Muscle of leg (tissue), 11 donors: Measurements from ENCODE around the gene HCRTR1. TPM values are rescaled to one million over a fixed set of nuclear protein-coding genes. Genes with fewer than 3 reads are reported as not detected.

Source experiments
- DNase-seq: peaks from one replicate; pipeline ENCODE4 v3.0.0; 2013
- H3K27ac ChIP-seq: one replicate; pipeline ENCODE4 v1.5.1; 2013; ENCODE audit warnings: mild to moderate bottlenecking, low read length, control low read depth
- H3K27me3 ChIP-seq: one replicate; pipeline ENCODE4 v1.6.1; 2013; ENCODE audit warnings: low read length; ENCODE audit not compliant: control insufficient read depth, insufficient read depth
- H3K36me3 ChIP-seq: one replicate; pipeline ENCODE4 v1.6.1; 2013; ENCODE audit warnings: low read length; ENCODE audit not compliant: control insufficient read depth, insufficient read depth
- H3K4me1 ChIP-seq: one replicate; pipeline ENCODE4 v1.6.1; 2013; ENCODE audit warnings: low read length; ENCODE audit not compliant: control insufficient read depth, insufficient read depth
- H3K4me3 ChIP-seq: one replicate; pipeline ENCODE4 v1.5.1; 2013; ENCODE audit warnings: low read length, control low read depth
- H3K9me3 ChIP-seq: replicated peaks from 2 replicates; pipeline ENCODE4 v1.6.1; 2013; ENCODE audit warnings: low read depth, low read length; ENCODE audit not compliant: control insufficient read depth
- WGBS: methylation state at CpG from one replicate; pipeline ENCODE4 v1.1.5; 2013; ENCODE audit warnings: missing lambda C conversion rate; ENCODE audit not compliant: insufficient coverage; 5-methylcytosine and 5-hydroxymethylcytosine counted together
- polyA plus RNA-seq, 8 donors: library from polyadenylated mRNA; unstranded; fragments of 120-200 nt; gene quantifications; one replicate each; pipeline versions ENCODE4 v1.2.1 to v1.2.3, GENCODE V29; 2013; ENCODE audit warnings: inconsistent platforms in 1 of 8, low replicate concordance in 1 of 8; ENCODE audit not compliant: insufficient read length in 8 of 8, insufficient read depth in 1 of 8
- total RNA-seq: library from RNA; stranded (reverse); fragments of 120-200 nt; gene quantifications from one replicate; pipeline ENCODE4 v1.2.4, GENCODE V29; 2013

The HCRTR1 gene
- total and polyA plus RNA-seq, 9 donors: 0.04 to 0.37 (median 0.16) TPM

DNA sequence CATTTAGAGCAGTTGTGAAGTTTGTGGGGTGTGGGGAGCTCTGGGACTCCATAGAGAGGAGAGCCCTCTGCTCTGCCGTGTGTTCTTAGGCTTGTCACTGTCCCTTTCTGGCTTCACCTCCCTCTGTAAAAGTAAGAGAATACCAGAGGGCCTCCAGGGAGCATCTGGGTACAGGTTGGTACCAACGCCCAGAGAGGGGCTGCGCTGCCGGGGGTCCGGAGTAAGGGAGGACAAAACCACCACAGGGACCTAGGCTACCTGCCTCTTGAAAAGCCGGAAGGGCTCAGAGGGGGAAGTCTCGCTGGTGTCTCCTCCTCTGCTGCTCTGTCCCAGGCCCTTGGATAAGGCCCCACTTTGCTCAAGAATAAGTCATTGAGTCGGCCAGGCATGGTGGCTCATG, 44.2 kb upstream of the HCRTR1 start:
- no peak overlapping the region for H3K4me3 ChIP-seq
- no peak overlapping the region for H3K27ac ChIP-seq
- H3K36me3 ChIP-seq: no peaks in the 10 kb centered on the region
- no peak for DNase-seq
- peaks cover 23% of the 10 kb centered on the region for H3K4me1 ChIP-seq
- H3K9me3 ChIP-seq: no peaks in the 10 kb centered on the region
- WGBS: 91% methylated on average over 6 of the region's 8 CpGs
- H3K27me3 ChIP-seq: peaks cover 26% of the 10 kb centered on the region

- Histone ChIP-seq H3K4me1 (peaks cover 32% of the 10 kb centered on the region), H3K4me3 (no peak overlapping the region), H3K27ac (no peak overlapping the region), H3K36me3 (no peaks in the 10 kb centered on the region), H3K9me3 (no peaks in the 10 kb centered on the region), H3K27me3 (peaks cover 21% of the 10 kb centered on the region)
- DNase-seq: no peak
- 38% methylated on average over 3 of the region's 10 CpGs for WGBS
These were observed 42.6 kb upstream of the HCRTR1 start for GRCh38 chr1:31574749-31575368.

GRCh38 chr1:31575369-31576140, 41.9 kb upstream of the HCRTR1 start:
- no peak for DNase-seq
- 77% methylated on average over 5 of the region's 11 CpGs for WGBS
- peaks cover 39% of the 10 kb centered on the region for H3K4me1 ChIP-seq

GRCh38 chr1:31576201-31576669, 41.3 kb upstream of the HCRTR1 start, which contains the start of gene TINAGL1:
TSS of gene TINAGL1 (plus strand) at chr1:31576515. CDS start at chr1:31577149, 634 bp downstream.
- H3K27ac ChIP-seq: peak within 1 kb of the TSS; percentile 15
- 4% methylated on average over 9 of the region's 25 CpGs for WGBS
- peak within 1 kb of the TSS; percentile 46 for H3K4me3 ChIP-seq
- H3K27me3 ChIP-seq: peaks cover 21% of the 10 kb centered on the region
- no peak for DNase-seq
- H3K4me1 ChIP-seq: peaks cover 40% of the 10 kb centered on the region
- no peaks in the 10 kb centered on the region for H3K9me3 ChIP-seq
- H3K36me3 ChIP-seq: no peaks in the 10 kb centered on the region

More at GRCh38 chr1:31575369-31576140, 41.9 kb upstream of the HCRTR1 start:
- Histone ChIP-seq H3K27me3 (peaks cover 21% of the 10 kb centered on the region), H3K9me3 (no peaks in the 10 kb centered on the region), H3K27ac (no peak overlapping the region), H3K4me3 (no peak overlapping the region), H3K36me3 (no peaks in the 10 kb centered on the region)

GRCh38 chr1:31576743-31577455, 40.6 kb upstream of the HCRTR1 start:
- Histone ChIP-seq H3K9me3 (no peaks in the 10 kb centered on the region), H3K27me3 (peaks cover 21% of the 10 kb centered on the region), H3K4me1 (peaks cover 43% of the 10 kb centered on the region), H3K36me3 (no peaks in the 10 kb centered on the region), H3K27ac (peak overlapping the region; percentile 15), H3K4me3 (peak overlapping the region; percentile 46)
- DNase-seq: no peak
- WGBS: 82% methylated on average over 23 of the region's 27 CpGs

DNA sequence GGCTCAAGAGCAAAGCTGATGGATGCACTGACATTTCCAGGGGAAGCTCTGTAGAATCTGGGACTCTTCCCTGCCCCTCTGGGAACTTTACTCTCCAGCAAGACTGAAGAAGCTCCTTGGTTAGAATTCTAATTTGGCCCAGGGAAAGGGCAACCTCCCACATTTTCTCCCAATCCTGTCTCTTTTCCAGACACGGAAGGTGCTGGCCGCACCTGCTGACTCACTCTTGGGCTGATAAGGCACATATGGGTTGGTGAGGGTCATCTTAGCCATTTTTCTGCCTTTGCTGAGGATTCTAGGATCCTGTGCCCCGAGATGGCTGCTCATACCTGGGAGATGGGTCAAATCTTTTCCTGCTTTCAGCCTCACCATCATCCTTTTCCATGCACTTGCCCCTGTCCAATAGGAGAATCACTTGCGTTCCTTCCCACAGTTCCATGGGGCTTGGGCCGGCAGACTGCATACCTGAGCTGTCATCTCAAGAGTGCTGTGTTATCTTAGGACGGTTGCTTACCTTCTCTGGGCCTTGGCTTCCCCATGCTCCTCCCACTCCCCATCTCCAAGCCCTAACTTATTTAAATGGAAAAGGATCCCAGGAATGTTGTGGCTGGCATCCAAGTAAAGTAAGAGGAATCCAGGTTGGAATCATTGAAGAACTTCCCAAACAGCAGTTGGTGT, 39.8 kb upstream of the HCRTR1 start:
- H3K9me3 ChIP-seq: no peaks in the 10 kb centered on the region
- no peaks in the 10 kb centered on the region for H3K36me3 ChIP-seq
- H3K27me3 ChIP-seq: peaks cover 21% of the 10 kb centered on the region
- peaks cover 48% of the 10 kb centered on the region for H3K4me1 ChIP-seq
- H3K27ac ChIP-seq: no peak overlapping the region
- DNase-seq: no peak
- WGBS: 68% methylated on average over 3 of the region's 6 CpGs
- H3K4me3 ChIP-seq: peak overlapping the region; percentile 46

DNA sequence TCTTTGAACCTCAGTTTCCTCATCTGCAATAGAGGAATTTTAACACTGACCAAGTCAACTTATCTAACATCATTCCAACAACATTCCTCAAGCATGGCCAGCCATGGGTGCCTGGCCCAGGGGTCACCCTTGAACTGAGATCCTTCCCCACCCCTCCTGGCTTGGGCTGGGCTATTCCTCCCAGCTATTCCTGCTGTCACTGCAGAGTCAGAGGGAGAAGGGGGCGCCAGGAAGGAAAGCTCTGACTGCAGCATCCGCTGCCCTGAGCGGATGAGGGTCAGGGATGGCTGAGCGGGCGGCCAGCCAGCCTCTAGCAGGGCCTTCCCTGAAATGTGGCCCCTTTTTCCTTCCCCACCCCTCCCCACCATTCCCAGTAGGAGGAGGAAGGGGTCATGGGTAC, 38.1 kb upstream of the HCRTR1 start:
- Histone ChIP-seq H3K4me3 (peak overlapping the region; percentile 13), H3K9me3 (no peaks in the 10 kb centered on the region), H3K27me3 (peaks cover 21% of the 10 kb centered on the region), H3K36me3 (no peaks in the 10 kb centered on the region), H3K4me1 (peaks cover 52% of the 10 kb centered on the region), H3K27ac (peak overlapping the region; percentile 77)
- DNase-seq: peak; percentile 58
- WGBS: no CpG with 5 or more reads among the region's 5 CpGs

- peaks cover 21% of the 10 kb centered on the region for H3K27me3 ChIP-seq
- no peak overlapping the region for H3K4me3 ChIP-seq
- H3K27ac ChIP-seq: peak overlapping the region; percentile 13
- WGBS: 100% methylated on average over 1 of the region's 5 CpGs
- peaks cover 61% of the 10 kb centered on the region for H3K4me1 ChIP-seq
- H3K9me3 ChIP-seq: no peaks in the 10 kb centered on the region
- no peaks in the 10 kb centered on the region for H3K36me3 ChIP-seq
- no peak for DNase-seq
These were observed 37.0 kb upstream of the HCRTR1 start for GRCh38 chr1:31580513-31580870.

DNA sequence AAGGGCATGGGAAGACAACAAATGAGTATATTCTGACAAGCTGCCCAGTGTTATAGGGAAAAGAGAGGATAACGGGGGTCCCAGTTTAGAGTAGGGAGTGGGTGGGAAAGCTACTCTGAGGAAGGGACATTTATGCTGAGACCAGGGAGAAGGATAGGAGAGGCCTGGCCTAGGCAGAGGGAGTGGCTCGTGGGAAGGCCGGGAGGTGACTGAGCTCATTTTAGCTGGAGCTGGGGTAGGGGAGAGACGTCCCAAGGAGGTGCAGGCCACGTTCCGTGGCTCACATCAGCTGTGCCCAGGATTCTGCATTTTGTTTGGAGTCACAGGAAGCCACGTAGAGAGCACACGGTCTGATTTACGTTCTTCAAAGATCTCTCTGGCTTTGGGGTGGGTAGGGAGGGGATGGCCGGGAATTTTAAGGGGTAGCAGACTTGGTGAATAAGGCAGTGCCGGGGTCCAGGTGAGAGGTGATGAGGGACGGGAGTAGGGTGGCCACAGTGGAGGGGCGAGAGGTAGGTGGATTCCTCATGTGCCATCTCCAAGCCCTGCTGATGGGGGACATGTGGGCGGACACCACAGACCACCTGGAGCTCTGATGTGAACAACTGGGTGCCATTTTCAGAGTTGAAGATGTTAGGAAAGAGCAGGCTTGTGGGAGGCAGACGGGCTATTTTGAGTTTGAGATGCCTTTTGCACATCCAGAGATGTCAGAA, 36.4 kb upstream of the HCRTR1 start:
- peaks cover 16% of the 10 kb centered on the region for H3K27me3 ChIP-seq
- peaks cover 60% of the 10 kb centered on the region for H3K4me1 ChIP-seq
- H3K36me3 ChIP-seq: no peaks in the 10 kb centered on the region
- H3K4me3 ChIP-seq: no peak overlapping the region
- no peaks in the 10 kb centered on the region for H3K9me3 ChIP-seq
- H3K27ac ChIP-seq: peak overlapping the region; percentile 13
- DNase-seq: no peak
- WGBS: 74% methylated on average over 14 of the region's 15 CpGs
